HepG2 (cell line): ENCODE results near the gene MBOAT7. TPM values are rescaled to one million over a fixed set of nuclear protein-coding genes. Genes with fewer than 3 reads are reported as not detected.

Experiments used
- AGO1 ChIP-seq: fragments of 200-400 bp; formaldehyde crosslinking; IDR thresholded peaks from 2 replicates; pipeline ENCODE4 v1.6.1; 2017; ENCODE audit warnings: mild to moderate bottlenecking, low read depth, low read length, moderate library complexity; ENCODE audit not compliant: poor library complexity, severe bottlenecking
- BHLHE40 ChIP-seq: IDR thresholded peaks from 2 replicates; pipeline ENCODE4 v1.6.1; 2011; ENCODE audit warnings: low read length, improper control_type of control experiment
- FOXO1 ChIP-seq: sonication (generic); formaldehyde crosslinking; IDR thresholded peaks from 2 replicates; pipeline ENCODE4 v1.4.0; 2020; ENCODE audit warnings: missing genetic modification reagents
- KMT2A ChIP-seq: sonication (generic); formaldehyde crosslinking; IDR thresholded peaks from 2 replicates; pipeline ENCODE4 v1.4.0; 2020; ENCODE audit warnings: missing genetic modification reagents
- LBX2 ChIP-seq: sonication (generic); formaldehyde crosslinking; IDR thresholded peaks from 2 replicates; pipeline ENCODE4 v1.5.0; 2020; ENCODE audit warnings: missing genetic modification reagents, mild to moderate bottlenecking, borderline replicate concordance
- MATR3 ChIP-seq: sonication (generic); formaldehyde crosslinking; IDR thresholded peaks from 2 replicates; pipeline ENCODE4 v1.4.0; 2020; ENCODE audit warnings: missing genetic modification reagents
- MLXIP ChIP-seq: sonication (generic); formaldehyde crosslinking; IDR thresholded peaks from 2 replicates; pipeline ENCODE4 v1.9.0; 2021; ENCODE audit warnings: missing genetic modification reagents, borderline replicate concordance
- MXD4 ChIP-seq: IDR thresholded peaks from 2 replicates; pipeline ENCODE4 v1.6.1; 2016; ENCODE audit warnings: mild to moderate bottlenecking, missing biosample characterization, missing genetic modification reagents
- MXI1 ChIP-seq: IDR thresholded peaks from 3 replicates; pipeline ENCODE4 v1.6.1; 2012; ENCODE audit warnings: low read depth, low read length, inconsistent platforms, borderline replicate concordance
- NR2C2 ChIP-seq: sonication (generic); formaldehyde crosslinking; IDR thresholded peaks from 2 replicates; pipeline ENCODE4 v1.4.0; 2020; ENCODE audit warnings: missing genetic modification reagents, mild to moderate bottlenecking, moderate library complexity, borderline replicate concordance
- NR2F2 ChIP-seq: IDR thresholded peaks from 2 replicates; pipeline ENCODE4 v1.6.1; 2012; ENCODE audit warnings: low read depth, inconsistent platforms, borderline replicate concordance
- PCBP2 ChIP-seq: fragments of 200-400 bp; formaldehyde crosslinking; optimal IDR thresholded peaks from 2 replicates; pipeline ENCODE3; 2018; ENCODE audit warnings: low read length, low read depth; ENCODE audit not compliant: poor library complexity, severe bottlenecking
- PHF8 ChIP-seq: sonication (generic); formaldehyde crosslinking; IDR thresholded peaks from 2 replicates; pipeline ENCODE4 v1.5.0; 2020; ENCODE audit warnings: missing genetic modification reagents
- SKIL ChIP-seq: sonication (generic); formaldehyde crosslinking; IDR thresholded peaks from 2 replicates; pipeline ENCODE4 v1.8.0; 2022; ENCODE audit warnings: missing genetic modification reagents, mild to moderate bottlenecking, moderate library complexity, borderline replicate concordance
- SMAD3 ChIP-seq: sonication (generic); formaldehyde crosslinking; IDR thresholded peaks from 2 replicates; pipeline ENCODE4 v1.4.0; 2020; ENCODE audit warnings: missing genetic modification reagents
- SRSF9 ChIP-seq: fragments of 200-400 bp; formaldehyde crosslinking; IDR thresholded peaks from 2 replicates; pipeline ENCODE4 v1.6.1; 2018; ENCODE audit warnings: borderline replicate concordance, mild to moderate bottlenecking, low read depth, low read length; ENCODE audit not compliant: insufficient read depth, poor library complexity, severe bottlenecking
- TBX3 ChIP-seq: fragments of 450-650 bp; IDR thresholded peaks from 2 replicates; pipeline ENCODE4 v1.6.1; 2017; ENCODE audit warnings: antibody characterized with exemption, mild to moderate bottlenecking, inconsistent platforms, borderline replicate concordance
- TERF1 ChIP-seq: sonication (generic); formaldehyde crosslinking; IDR thresholded peaks from 2 replicates; pipeline ENCODE4 v1.8.0; 2022; ENCODE audit warnings: mild to moderate bottlenecking, missing genetic modification reagents, moderate library complexity
- ZNF543 ChIP-seq: sonication (generic); formaldehyde crosslinking; IDR thresholded peaks from 2 replicates; pipeline ENCODE4 v1.4.0; 2020; ENCODE audit warnings: mild to moderate bottlenecking, missing genetic modification reagents
- ZNF556 ChIP-seq: sonication (generic); formaldehyde crosslinking; IDR thresholded peaks from 2 replicates; pipeline ENCODE4 v1.4.0; 2020; ENCODE audit warnings: mild to moderate bottlenecking, missing genetic modification reagents, borderline replicate concordance
- ZNF576 ChIP-seq: sonication (generic); formaldehyde crosslinking; IDR thresholded peaks from 2 replicates; pipeline ENCODE4 v1.4.0; 2020; ENCODE audit warnings: mild to moderate bottlenecking, missing genetic modification reagents
- ZSCAN31 ChIP-seq: sonication (generic); formaldehyde crosslinking; IDR thresholded peaks from 2 replicates; pipeline ENCODE4 v1.5.0; 2020; ENCODE audit warnings: low read depth, mild to moderate bottlenecking, missing genetic modification reagents
- polyA plus RNA-seq, 8 experiments: library from polyadenylated mRNA; depleted of rRNA in 3 of 8; stranded (reverse) in 7 of 8; unstranded in 1 of 8; fragments of >200 nt; fragmentation: Illumina TruSeq in 4 of 8; extraction: Trizol in 4 of 8; gene quantifications; 2 replicates each; pipeline versions ENCODE4 v1.2.1 to v1.2.3, GENCODE V29; 2011 to 2016; ENCODE audit warnings: low read depth in 4 of 8, missing spikeins in 1 of 8, mixed read lengths in 1 of 8; ENCODE audit not compliant: insufficient read depth in 1 of 8
- total RNA-seq, 5 experiments: library from RNA; depleted of rRNA; stranded (reverse); fragments of >200 nt; fragmentation: Illumina TruSeq; extraction: Trizol; gene quantifications; 2 replicates each; pipeline ENCODE4 v1.2.3, GENCODE V29; 2016; ENCODE audit warnings: low read depth in 1 of 5

Gene MBOAT7
- total and polyA plus RNA-seq, 2 of the 13 experiments (the other 11 are each of a cell fraction or from before 2014, with no cell fraction given) = 22.2 to 25.5 TPM

GRCh38 chr19:54191011-54191810, 1.8 kb upstream of the MBOAT7 start, which contains the start of gene TSEN34 (continued):
- TF ChIP-seq TERF1 (CRISPR knock-in tag) (no peak), LBX2 (CRISPR knock-in tag) (no peak), PHF8 (CRISPR knock-in tag) (peak; percentile 78), BHLHE40 (no peak), AGO1 (peak; percentile 36), ZNF556 (no peak), ZNF543 (CRISPR knock-in tag) (no peak), NR2C2 (CRISPR knock-in tag) (no peak), SRSF9 (no peak), PCBP2 (no peak), NR2F2 (no peak), ZNF576 (CRISPR knock-in tag) (no peak), FOXO1 (CRISPR knock-in tag) (no peak; the same call in 1 of the 2 replicates), MXD4 (CRISPR knock-in tag) (peak; percentile 64; the same call in 1 of the 2 replicates), SMAD3 (CRISPR knock-in tag) (no peak), MLXIP (no peak), SKIL (CRISPR knock-in tag) (no peak), TBX3 (peak; percentile 32; the same call in 1 of the 2 replicates), MATR3 (CRISPR knock-in tag) (no peak), KMT2A (CRISPR knock-in tag) (peak; percentile 78), ZSCAN31 (CRISPR knock-in tag) (no peak; the same call in 1 of the 2 replicates), MXI1 (peak; percentile 68; the same call in 2 of the 3 replicates)
